Effector memory CD8-positive, alpha-beta T cell (primary cell): Measurements from ENCODE around the gene ATP2A1.
A peak's percentile ranks its signal among the peaks of the same experiment; 100 is the strongest.
"Not testable (repeated sequence)": the region's sequence is repeated elsewhere in the genome, so short reads cannot be mapped to it uniquely, and the experiment has no call there.

Source experiments
- ATAC-seq: fragments of 150-1000 bp; cut with Tn5 transposase; replicated peaks from 2 replicates; pipeline ENCODE4 v1.10.0; 2021; ENCODE audit warnings: mild to moderate bottlenecking, moderate library complexity
- DNase-seq, 3 experiments: peaks; one replicate each; pipeline ENCODE4 v3.0.0; 2021
- H3K27ac Mint-ChIP-seq, 2 donors: one replicate each; pipeline ENCODE4 v1.8.0; 2022; ENCODE audit warnings: mild to moderate bottlenecking in 2 of 2, mixed read lengths in 2 of 2, moderate library complexity in 2 of 2
- H3K27me3 Mint-ChIP-seq, 2 donors: one replicate each; pipeline ENCODE4 v1.8.0; 2022; ENCODE audit warnings: mixed read lengths in 2 of 2
- H3K36me3 Mint-ChIP-seq: one replicate; pipeline ENCODE4 v1.8.0; 2022; ENCODE audit warnings: mild to moderate bottlenecking, moderate library complexity, mixed read lengths; ENCODE audit not compliant: insufficient read depth
- H3K4me1 Mint-ChIP-seq, 2 donors: one replicate each; pipeline ENCODE4 v1.8.0; 2022; ENCODE audit warnings: low read depth in 2 of 2, mixed read lengths in 2 of 2
- H3K4me3 Mint-ChIP-seq, 2 donors: one replicate each; pipeline ENCODE4 v1.8.0; 2022; ENCODE audit warnings: mild to moderate bottlenecking in 2 of 2, mixed read lengths in 2 of 2, moderate library complexity in 2 of 2
- H3K9me3 Mint-ChIP-seq, 2 donors: one replicate each; pipeline ENCODE4 v1.8.0; 2022; ENCODE audit warnings: mixed read lengths in 2 of 2

The ATP2A1 gene

DNA sequence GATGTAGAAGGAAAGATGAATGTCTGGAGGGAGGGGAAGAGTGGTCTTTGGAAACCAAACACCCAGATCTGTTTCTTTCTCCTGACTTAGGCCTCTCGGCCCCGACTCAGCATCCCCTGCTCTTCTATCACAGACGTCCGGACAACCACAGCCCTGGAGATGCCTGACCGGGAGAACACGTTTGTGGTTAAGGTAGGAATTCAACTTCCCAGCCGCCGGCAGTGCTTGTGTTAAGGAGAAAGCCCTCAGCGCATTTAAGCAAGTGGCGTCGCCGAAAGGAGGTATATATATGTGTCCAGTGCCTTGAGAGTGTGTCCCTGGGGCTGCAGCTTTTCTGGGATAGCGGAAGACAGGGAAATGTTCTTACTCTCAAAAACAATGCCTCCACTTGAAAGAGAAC, 11.0 kb upstream of the ATP2A1 start:
- ATAC-seq: no peak
- Mint-ChIP-seq H3K4me3 (no peak overlapping the region), H3K27me3 (no peaks in the 10 kb centered on the region), H3K27ac (no peak overlapping the region), H3K9me3 (no peaks in the 10 kb centered on the region), H3K4me1 (peaks cover 24 to 34% of the 10 kb centered on the region in 2 donors), H3K36me3 (peaks cover 58% of the 10 kb centered on the region)
- no peak for DNase-seq

DNA sequence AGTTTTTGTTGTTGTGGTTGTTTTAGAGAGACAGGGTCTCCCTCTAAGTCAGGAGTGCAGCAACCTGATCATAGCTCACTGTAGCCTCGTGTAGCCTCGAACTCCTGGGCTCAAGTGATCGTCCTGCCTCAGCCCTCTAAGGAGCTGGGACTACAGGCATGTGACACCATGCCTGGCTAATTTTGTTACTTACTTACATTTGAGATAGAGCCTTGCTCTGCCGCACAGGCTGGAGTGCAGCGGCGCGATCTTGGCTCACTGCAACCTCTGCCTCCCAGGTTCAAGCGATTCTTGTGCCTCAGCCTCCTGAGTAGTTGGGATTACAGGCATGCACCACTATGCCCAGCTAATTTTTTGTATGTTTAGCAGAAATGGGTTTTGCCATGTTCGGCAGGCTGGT, 10.6 kb upstream of the ATP2A1 start:
- not testable (repeated sequence) for H3K9me3 Mint-ChIP-seq, H3K4me3 Mint-ChIP-seq, ATAC-seq, DNase-seq, H3K27ac Mint-ChIP-seq, H3K27me3 Mint-ChIP-seq
- H3K36me3 Mint-ChIP-seq: peaks cover 58% of the 10 kb centered on the region
- H3K4me1 Mint-ChIP-seq: peaks cover 24 to 34% of the 10 kb centered on the region in 2 donors

DNA sequence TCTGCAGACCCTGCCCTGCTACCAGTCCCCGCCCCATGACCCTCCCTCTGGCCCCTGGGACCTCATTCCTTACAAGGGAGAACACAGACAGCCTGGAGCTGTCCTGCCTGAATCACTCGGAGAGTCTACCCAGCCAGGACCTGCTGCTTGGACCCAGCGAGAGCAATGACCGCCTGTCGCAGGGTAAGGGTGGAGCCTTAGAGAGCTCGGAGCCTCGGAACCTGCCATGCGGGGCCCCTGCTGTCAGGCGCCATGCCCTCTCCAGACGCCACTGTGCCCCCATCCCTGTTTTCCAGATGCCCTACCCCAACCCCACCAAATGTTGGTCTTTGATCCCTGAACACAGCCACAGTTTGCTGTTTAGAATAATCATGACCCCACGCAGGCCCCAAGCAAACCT, 9.1 kb upstream of the ATP2A1 start:
- no peak for ATAC-seq
- H3K4me1 Mint-ChIP-seq: peaks cover 17 to 22% of the 10 kb centered on the region in 2 donors
- peaks cover 55% of the 10 kb centered on the region for H3K36me3 Mint-ChIP-seq
- no peaks in the 10 kb centered on the region for H3K27me3 Mint-ChIP-seq
- H3K4me3 Mint-ChIP-seq: no peak overlapping the region
- H3K9me3 Mint-ChIP-seq: no peaks in the 10 kb centered on the region
- H3K27ac Mint-ChIP-seq: peak overlapping the region in 1 of 2 donors; percentile 56
- no peak for DNase-seq

DNA sequence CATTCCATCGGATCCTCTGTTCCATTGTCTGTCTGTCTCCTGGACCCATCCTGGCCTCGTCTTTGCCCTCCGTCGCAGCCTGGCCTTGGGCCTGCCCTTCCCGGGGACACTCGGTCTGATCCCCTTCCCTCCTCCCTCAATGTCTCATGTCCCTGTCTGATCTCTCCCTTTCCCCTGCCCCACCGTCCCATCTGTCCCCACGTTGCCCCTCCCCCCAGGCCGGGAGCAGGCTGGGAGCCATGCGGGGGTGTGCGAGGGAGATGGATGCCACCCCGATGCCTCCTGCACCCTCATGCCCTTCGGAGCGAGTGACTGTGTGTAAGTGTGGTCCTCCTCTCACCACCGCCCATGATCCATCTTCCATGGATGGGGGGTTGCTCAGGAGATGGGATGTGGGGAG, 5.3 kb upstream of the ATP2A1 start:
- Mint-ChIP-seq H3K36me3 (peaks cover 46% of the 10 kb centered on the region), H3K27ac (peak overlapping the region in 1 of 2 donors; percentile 57), H3K27me3 (no peaks in the 10 kb centered on the region), H3K9me3 (no peaks in the 10 kb centered on the region), H3K4me3 (no peak overlapping the region), H3K4me1 (no peaks in the 10 kb centered on the region)
- DNase-seq: no peak
- ATAC-seq: no peak

DNA sequence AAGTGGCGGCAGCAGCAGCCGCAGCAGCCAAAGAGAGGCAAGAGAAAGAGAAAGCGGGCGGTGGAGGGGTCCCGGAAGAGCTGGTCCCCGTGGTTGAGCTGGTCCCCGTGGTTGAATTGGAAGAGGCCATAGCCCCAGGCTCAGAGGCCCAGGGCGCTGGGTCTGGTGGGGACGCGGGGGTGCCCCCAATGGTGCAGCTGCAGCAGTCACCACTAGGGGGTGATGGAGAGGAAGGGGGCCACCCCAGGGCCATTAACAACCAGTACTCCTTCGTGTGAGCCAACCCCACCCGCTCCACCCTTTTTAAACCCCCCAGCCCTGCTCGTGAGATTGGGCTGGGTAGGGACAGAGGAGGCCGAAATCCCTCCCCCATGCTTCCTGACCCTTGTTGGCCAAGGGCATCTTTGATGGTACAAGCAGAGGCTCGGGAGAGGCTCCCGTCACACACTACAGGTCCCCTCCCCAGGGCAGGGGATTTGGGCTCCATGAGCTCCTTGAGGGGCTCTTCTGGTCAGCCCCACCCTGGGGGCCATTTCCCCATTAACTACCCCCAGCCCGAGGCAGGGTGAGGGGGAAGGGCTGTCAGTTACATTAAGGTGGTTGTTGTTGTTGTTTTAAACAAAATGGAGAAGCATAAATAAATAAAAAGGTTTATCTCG, 4.6 kb upstream of the ATP2A1 start:
- Mint-ChIP-seq H3K4me1 (no peaks in the 10 kb centered on the region), H3K27me3 (no peaks in the 10 kb centered on the region), H3K36me3 (peaks cover 41% of the 10 kb centered on the region), H3K27ac (no peak overlapping the region), H3K4me3 (no peak overlapping the region), H3K9me3 (no peaks in the 10 kb centered on the region)
- DNase-seq (peak; percentile 63 to 70 (median 66)), ATAC-seq (peak; percentile 98)

DNA sequence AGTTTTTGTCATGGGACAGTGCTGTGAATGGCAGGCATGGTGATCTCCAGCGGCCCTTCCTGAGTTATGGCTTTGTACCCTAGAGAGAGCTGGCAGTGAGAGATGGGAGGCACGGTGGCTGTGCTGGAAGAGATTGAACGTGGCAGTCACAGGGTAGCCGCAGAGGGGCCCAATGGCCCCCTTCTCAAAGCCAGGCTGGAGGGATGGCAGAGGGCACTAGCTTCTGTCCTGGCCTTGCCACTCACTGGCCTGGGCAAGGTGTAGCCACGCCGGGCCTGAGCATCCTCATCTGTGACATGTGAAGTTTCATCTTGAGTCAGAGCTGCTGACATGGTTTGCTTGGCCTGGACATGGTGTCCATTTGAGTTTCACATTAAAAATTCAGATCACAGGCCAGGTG, 3.9 kb upstream of the ATP2A1 start:
- no peak overlapping the region for H3K4me3 Mint-ChIP-seq
- H3K27ac Mint-ChIP-seq: no peak overlapping the region
- ATAC-seq (no peak), DNase-seq (no peak)
- peaks cover 4 to 5% of the 10 kb centered on the region in 2 donors for H3K4me1 Mint-ChIP-seq
- peaks cover 34% of the 10 kb centered on the region for H3K36me3 Mint-ChIP-seq
- no peaks in the 10 kb centered on the region for H3K27me3 Mint-ChIP-seq
- no peaks in the 10 kb centered on the region for H3K9me3 Mint-ChIP-seq

DNA sequence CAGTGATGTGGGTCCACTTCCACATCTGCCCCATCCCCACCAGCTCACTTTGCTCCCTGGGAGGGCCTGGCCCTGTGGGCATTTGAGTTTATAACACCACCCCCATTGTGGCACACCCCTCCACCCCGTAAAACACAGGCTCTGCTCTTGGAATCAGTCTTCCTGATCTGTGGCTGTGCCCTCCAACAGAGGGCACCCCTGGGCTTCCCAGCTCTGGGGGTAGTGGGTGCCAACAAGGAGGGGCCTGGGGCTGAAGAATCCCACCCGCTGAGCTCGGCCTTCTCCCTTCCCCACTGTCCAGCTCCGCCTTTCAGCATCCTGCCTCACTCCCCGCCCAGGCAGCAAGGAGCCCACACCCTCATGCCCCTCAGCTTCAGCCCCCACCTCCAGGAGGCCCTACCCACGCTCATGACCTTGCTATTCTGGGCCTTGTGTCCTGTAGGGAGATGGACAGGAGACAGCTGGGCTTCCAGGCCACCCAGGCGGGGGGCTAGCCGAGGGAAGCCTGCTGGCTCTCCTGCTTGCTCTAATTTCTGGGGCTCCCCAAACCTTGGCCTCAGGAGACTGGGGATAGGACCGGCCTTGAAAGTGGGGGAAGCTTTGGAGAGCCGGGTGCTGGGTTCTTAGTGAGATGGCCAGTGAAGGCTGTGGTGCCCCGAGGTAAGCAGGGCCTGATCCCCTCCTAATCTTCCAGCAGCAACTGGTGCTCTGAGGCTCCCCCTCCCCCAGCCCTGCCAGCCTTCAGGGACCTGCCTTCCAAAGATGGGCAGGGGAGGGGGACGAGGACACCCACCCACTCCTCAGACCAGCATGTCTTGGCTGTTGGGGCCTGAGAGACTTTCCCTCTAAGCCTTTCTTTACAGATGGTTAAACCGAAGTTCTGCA, 2.9 kb upstream of the ATP2A1 start:
- DNase-seq: no peak
- H3K27me3 Mint-ChIP-seq: no peaks in the 10 kb centered on the region
- peaks cover 26% of the 10 kb centered on the region for H3K36me3 Mint-ChIP-seq
- no peak for ATAC-seq
- H3K27ac Mint-ChIP-seq: peak overlapping the region in 1 of 2 donors; percentile 60
- peaks cover 6 to 7% of the 10 kb centered on the region in 2 donors for H3K4me1 Mint-ChIP-seq
- no peaks in the 10 kb centered on the region for H3K9me3 Mint-ChIP-seq
- no peak overlapping the region for H3K4me3 Mint-ChIP-seq

DNA sequence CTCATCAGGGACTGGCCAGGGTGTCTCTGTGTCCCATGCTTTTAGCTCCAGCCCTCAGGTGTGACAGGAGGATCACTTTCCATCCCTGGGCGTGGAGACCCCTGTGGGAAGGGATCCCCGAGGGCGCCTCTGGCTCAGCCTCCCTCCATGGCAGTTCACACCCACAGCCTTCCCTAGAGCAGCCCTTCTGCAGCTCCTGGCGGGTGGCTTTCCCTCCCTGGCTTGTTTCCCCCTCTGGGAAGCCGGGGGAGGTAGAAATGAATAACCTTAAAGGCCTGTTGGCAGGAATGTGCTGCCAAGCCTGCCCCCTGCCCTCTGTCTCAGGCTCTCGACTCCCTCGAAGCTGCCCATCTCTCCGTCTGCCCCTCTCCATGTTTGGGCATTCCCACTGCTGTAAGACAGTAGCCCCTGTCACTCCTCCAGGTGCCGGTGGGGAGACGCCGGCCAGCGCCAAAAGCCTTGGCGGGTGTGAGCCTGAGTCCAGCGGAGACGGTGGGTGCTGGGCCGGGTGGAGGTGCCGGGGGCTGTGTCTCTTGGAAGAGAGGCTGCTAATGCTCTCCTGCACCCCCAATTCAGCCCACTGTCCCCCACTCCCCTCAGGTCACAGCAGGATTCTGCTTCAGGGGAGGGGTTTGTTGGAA, 2.1 kb upstream of the ATP2A1 start:
- no peak for DNase-seq
- H3K4me1 Mint-ChIP-seq: peaks cover 11 to 12% of the 10 kb centered on the region in 2 donors
- H3K9me3 Mint-ChIP-seq: no peaks in the 10 kb centered on the region
- H3K27me3 Mint-ChIP-seq: peaks cover 0 to 6% of the 10 kb centered on the region in 2 donors
- no peak for ATAC-seq
- H3K4me3 Mint-ChIP-seq: no peak overlapping the region
- H3K36me3 Mint-ChIP-seq: peaks cover 19% of the 10 kb centered on the region
- H3K27ac Mint-ChIP-seq: peak overlapping the region; percentile 13 to 59

DNA sequence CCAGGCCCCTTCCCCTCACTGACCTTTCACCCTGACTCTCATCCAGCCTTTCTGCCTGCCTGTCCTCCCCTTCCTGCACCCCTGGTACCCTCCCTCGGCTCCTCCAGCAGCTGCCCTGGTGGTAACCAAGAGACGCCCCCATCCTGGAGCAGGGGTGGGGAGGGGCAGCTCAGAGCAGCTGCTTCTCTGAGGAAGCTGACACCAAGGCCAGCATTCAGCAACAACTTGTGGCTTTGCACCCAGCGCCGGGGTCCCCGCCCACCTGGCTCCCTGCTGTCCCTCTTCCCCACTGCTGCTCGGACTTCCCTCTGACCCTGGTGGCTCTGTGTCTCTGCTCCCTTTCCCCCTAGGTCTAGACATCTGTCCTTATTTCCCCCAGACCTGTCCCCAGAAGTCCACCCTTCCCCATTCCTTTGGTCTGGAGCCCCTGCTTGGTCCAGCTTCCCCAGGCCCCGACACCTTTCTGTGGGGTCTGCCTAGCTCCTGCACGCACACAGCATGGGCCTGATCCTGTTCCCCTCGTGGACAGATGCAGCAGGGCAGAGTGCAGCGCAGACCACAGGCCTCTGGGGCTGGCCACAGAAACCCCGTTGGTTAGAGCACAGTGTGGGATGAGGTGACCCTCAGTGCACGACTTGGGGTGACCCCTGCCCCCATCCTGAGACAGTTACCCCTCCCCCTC, 1.2 kb upstream of the ATP2A1 start:
- Mint-ChIP-seq H3K27ac (peak overlapping the region; percentile 13 to 59), H3K4me1 (peaks cover 12% of the 10 kb centered on the region in 2 donors), H3K9me3 (no peaks in the 10 kb centered on the region), H3K4me3 (no peak overlapping the region), H3K27me3 (peaks cover 0 to 6% of the 10 kb centered on the region in 2 donors), H3K36me3 (peaks cover 12% of the 10 kb centered on the region)
- ATAC-seq: no peak
- DNase-seq: no peak

DNA sequence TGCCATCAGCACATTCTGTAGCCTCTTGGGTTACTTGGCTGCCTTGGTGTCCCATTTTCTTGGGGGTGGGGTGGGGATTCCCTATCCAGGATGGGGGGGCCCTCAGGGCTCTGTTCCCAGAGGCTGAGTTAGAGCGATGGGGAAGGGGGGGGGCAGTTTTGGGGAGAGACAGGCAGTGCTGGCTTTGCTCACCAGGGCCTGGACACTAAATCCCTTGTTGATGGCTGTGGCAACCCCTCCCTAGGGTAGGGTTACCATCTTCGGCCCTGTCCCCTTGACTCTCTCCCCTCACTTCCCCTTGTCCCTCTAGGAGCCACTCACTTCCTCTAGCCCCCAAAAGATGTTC, 660 bp upstream of the ATP2A1 start:
- no peak overlapping the region for H3K27ac Mint-ChIP-seq
- no peak for ATAC-seq
- no peaks in the 10 kb centered on the region for H3K9me3 Mint-ChIP-seq
- peaks cover 0 to 6% of the 10 kb centered on the region in 2 donors for H3K27me3 Mint-ChIP-seq
- H3K4me1 Mint-ChIP-seq: peaks cover 12% of the 10 kb centered on the region in 2 donors
- peak overlapping the region; percentile 34 to 90 for H3K4me3 Mint-ChIP-seq
- DNase-seq: no peak
- H3K36me3 Mint-ChIP-seq: peaks cover 11% of the 10 kb centered on the region

DNA sequence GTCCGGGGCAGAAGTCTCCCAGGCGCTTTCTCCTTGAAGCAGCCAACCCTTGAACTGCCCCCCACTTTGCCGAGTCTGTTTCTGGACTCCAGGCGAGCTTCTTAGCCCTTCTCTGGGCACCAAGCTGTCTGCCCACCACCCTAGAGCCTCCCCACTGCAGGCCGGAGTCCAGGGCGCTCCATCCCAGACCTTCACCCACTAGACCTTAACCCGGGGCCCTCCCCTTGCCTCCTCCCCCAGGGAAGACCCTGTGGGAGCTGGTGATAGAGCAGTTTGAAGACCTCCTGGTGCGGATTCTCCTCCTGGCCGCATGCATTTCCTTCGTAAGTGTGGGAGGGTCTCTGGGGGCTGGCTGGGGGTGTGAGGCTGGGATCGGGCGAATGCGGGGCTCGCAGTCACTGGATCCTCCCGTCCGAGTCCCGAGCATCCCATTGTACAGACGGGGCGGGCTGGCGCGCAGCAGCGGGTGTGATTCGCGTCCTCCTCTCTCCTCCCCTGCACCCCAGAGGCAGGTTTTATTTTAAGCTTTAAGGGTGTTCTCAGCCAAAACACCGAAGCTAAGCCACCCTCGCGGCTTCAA, 1.1 kb downstream of the ATP2A1 start:
- H3K27ac Mint-ChIP-seq: peak overlapping the region; percentile 62 to 84
- H3K27me3 Mint-ChIP-seq: peaks cover 0 to 17% of the 10 kb centered on the region in 2 donors
- peaks cover 1% of the 10 kb centered on the region for H3K36me3 Mint-ChIP-seq
- H3K4me3 Mint-ChIP-seq: peak overlapping the region; percentile 86 to 90
- ATAC-seq (peak; percentile 45), DNase-seq (no peak)
- H3K4me1 Mint-ChIP-seq: peaks cover 12% of the 10 kb centered on the region in 2 donors
- no peaks in the 10 kb centered on the region for H3K9me3 Mint-ChIP-seq

DNA sequence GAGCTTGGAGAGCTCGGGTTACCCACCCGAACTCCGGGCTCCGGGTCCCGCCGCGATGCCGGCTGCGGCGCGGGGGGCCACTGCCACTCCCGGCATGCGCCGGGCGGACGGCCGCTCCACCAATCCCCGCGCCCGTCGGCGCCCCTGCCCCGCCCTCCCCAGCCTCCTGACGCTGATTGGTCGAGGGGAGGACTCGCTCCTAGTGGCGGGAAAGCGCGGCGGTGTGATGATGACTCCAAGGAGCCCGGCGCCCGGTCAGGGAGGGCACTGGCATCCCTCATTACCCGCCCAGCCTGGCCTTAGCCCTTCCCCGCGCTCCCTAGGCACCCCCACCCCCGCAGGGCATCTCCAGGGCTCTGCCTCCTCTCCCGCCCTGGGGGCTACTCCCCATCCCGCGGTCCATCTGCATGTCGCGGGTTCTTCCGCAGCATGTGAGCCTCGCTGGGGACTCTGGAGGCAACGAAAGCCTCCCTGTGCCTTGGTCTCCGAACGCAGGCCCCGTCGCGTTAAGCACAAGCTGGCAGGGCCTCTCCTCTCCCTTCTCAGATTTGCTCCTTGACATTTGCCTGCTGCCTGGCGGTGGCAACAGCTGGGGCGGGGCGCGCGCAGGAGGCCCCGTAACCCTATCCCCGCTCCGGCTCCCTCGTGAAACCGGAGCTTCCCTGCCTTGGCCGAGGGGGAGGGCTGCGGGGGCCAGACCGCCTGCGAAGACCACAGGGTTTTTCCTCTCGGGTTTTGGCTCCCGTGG, 1.7 kb downstream of the ATP2A1 start:
- Mint-ChIP-seq H3K36me3 (no peaks in the 10 kb centered on the region), H3K27ac (peak overlapping the region; percentile 16 to 84), H3K4me3 (peak overlapping the region; percentile 86 to 90), H3K27me3 (peaks cover 0 to 17% of the 10 kb centered on the region in 2 donors), H3K9me3 (no peaks in the 10 kb centered on the region), H3K4me1 (peaks cover 12% of the 10 kb centered on the region in 2 donors)
- ATAC-seq: peak; percentile 97
- DNase-seq: peak; percentile 71 to 77 (median 71)
